ENCODE measurements around the gene ZFR.
A peak's percentile ranks its signal among the peaks of the same experiment; 100 is the strongest.
"Not testable (repeated sequence)": the region's sequence is repeated elsewhere in the genome, so short reads cannot be mapped to it uniquely, and the experiment has no call there.

Gene ZFR

GRCh38 chr5:32450952-32451351 lies 6.4 kb upstream of the ZFR start:
- no peak for DNase-seq

- no peak for DNase-seq
These were observed 4.7 kb upstream of the ZFR start for GRCh38 chr5:32449262-32449661.

GRCh38 chr5:32446630-32447029 lies 2.1 kb upstream of the ZFR start:
- DNase-seq, result no peak

DNA sequence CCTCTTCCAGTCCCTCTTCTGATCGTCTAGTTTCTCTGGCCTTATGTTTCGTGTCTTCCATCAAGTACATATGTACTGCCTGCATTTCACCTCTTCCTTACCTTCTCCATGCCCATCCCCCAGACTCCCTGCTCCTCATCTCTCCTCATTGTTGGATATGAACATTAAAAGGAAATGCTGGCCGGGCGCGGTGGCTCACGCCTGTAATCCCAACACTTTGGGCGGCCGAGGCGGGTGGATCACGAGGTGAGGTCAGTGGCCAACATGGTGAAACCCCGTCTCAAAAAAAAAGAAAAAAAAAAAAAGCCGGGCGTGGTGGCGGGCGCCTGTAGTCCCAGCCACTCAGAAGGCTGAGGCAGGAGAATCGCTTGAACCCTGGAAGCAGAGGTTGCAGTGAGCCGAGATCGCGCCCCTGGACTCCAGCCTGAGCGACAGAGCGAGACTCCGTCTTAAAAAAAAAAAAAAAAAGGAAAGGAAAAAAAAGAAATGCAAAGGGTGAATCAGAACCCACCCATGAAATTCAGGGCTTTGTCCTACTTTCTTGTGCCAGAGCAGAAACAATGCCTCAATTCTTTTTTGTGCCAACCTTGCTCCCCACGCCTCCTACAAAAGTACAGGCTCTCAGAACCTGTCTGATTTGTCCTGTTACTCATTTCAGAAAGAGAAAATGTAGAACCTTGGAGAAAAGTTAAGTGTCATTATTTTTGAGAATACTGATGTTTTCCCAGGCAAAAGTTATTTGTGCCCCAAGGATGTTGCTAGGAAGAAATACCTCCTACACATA lies 1.5 kb upstream of the ZFR start:
- no peak for DNase-seq

DNA sequence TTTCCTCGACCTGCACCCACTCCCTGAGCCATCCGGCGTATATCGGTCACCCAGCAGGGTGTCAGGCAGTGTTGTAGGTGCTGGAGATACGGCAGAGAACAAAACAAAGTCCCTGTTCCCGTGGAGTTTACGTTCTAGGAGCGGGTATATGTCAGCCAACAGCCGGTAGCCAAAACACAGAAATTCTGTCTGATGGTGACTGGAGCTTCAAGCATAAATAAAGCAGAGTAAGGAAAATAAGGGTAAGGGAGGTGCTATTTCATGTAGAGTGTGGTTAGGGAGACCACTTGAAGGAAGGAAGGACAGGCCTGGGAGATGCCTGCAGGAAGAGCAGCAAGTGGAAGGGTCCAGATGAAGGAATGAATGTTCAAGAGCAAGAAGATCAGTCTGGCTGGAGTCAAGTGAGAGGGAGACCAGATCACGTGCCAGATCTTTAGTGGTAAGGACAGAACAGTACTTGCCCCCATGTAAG lies 783 bp upstream of the ZFR start:
- DNase-seq, result no peak

DNA sequence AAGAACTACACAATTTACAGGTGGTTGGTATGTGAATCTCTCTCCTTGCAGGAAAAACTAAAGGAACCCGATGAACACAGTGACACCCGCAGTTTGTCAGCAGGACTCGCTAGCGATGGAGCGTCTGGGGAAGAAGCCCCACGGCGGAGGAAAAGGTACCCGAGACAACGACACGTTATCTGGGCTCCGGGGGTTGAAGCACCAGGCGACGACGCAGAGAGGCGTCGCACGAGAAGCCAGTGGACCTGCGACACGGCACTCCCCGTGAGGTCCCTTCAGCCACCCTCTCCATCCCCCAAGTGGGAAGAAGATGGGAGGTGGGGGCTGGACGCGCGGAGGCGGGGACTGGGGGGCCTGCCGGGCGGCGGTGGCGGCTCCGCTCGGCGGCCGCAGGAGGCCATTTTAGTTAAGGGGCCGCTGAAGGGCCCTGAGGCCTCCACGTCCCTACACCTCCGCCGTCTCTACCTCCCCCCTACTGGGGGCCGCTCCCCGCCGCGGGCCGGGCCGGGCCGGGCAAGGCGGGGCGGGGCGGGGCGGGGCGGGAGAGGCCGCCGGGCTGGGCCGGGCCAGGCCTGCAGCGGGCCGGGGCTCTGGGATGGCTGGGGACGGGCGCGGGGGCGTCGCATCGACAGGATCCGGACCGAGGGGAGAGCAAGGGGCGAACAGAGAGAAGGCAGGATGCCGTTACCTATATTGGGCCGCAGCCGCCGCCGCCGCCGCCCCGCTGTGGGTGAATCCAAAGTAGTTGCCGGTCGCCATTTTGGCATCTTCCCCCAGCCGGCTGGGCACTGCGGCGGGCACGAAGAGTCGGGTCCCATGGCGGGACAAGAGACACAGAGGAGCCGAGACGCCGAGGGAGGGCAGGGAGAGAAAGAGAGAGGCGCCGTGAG lies 754 bp downstream of the ZFR start:
- DNase-seq, result peak; percentile 44 to 50

DNA sequence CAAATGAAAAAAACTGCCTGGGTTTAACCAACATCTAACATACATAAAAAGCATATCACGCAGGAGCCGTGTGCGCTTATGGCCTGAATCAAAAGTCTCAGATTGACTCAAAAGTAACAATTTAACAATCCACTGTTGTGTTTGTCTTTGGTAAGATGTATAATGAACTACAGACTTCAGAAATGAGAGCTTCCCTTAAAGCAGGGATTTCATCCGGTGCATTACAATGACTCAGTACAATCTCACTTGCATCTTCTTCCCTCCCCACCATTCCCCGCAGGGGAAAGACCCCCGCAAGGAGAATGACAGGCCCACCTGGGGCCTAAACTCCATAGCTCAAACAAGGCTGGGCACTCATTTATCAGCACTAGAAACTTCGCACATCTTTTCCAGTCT lies 1.4 kb downstream of the ZFR start:
- DNase-seq, result peak; percentile 21 to 23

GRCh38 chr5:32439086-32439642 lies 5.4 kb downstream of the ZFR start:
- no peak for DNase-seq

DNA sequence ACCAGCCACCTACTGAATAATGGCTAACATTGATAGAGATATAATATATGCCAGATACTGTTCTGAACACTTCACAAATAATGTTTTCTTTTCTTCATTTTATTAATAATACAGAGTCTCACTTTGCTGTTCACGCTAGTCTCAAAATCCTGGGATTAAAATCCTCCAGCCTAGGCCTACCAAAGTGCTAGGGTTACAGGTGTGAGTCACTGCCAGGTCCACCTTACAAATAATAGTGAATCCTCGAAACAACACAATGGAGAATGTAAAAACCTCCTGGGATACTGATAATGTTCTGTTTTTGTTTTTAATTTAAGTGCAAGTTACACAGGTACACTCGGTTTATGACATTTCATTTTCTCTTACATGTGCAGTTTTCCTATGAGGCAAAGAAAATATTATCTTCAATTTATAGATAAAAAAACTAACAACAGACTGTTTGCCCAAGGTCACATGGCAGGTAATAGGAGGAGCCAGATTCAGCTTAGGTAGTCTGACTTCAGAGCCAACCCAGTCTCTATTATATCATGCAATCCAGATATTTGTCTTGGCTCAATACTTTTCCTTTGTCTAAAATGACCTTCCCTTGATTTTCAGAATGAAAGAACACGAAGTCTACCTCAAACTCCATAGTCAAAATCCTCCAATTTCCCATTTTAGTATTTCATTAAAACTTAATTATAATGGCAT lies 7.8 kb downstream of the ZFR start:
- no peak for DNase-seq

DNA sequence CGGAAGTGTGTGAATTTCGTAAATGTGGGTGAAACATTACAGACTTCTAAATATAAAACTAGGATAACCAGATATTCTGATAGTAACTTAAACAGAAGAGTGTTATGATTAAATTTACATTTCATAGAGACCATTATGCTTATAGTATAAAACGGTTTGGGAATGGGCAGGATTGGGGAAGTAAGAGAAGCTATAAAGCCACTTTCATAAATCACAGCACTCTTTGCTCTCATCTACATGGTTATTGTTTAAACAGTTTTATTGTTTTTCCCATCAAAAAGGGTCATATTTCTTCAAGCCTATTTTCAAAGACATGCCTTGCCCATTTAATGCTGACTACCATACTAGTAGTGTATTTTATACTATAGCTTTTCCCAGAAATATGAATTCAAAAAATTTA lies 9.2 kb downstream of the ZFR start:
- no peak for DNase-seq

DNA sequence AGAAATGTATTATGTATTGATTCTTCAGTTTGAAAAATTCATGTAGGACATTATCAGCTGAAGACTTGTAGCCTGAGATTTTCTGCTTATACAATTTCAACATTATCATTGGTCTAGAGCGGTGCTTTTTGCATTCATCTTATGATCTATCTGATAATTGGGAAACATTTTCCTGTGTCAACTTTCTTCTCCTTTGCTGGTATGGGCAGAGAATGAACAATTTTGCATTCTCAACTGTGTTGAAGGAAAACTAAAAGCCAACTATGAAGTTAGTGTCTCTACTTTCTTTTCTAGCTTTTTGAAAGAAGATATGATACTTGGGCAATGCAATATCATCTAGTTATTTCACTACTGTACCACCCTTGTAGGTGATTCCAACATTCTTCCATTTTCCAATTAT lies 10.3 kb downstream of the ZFR start:
- DNase-seq, result no peak

DNA sequence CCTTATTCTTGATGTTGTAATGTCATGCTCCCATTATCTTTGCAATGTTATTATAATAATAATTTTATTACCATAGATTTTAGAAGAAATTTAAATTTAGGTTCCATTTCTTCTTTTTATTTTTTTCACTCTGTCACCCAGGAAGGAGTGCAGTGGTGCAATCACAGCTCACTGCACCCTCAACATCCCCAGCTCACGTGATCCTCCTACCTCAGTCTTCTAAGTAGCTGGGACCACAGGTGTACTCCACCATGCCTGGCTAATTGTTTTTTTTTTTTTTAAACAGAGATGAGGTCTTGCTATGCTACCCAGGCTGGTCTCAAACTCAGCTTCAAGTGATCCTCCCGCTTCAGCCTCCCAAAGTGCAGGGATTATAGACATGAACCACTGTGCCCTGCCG lies 11.9 kb downstream of the ZFR start:
- DNase-seq, result no peak

- DNase-seq, result not testable (repeated sequence)
These were observed 13.7 kb downstream of the ZFR start for GRCh38 chr5:32430825-32431224.

DNA sequence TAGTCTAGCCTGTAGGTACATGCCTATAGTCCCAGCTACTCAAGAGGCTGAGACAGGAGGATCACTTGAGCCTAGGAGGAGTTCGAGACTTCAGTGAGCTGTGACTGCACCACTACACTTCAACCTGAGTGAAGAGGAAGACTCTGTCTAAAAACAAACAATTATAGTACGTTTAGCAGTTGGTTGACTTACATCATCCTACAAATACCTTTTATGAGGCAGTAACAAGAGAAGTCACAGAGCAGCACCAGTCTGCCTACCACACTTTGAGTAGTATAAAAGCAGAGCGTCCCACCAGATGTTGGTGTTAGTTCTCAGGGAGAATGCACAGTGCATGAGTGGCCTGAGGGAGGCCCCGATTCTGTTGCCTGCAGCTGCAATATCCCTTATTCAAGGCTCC lies 16.1 kb downstream of the ZFR start:
- DNase-seq, result no peak

- no peak for DNase-seq
These were observed 17.9 kb downstream of the ZFR start for GRCh38 chr5:32426440-32427151.

DNA sequence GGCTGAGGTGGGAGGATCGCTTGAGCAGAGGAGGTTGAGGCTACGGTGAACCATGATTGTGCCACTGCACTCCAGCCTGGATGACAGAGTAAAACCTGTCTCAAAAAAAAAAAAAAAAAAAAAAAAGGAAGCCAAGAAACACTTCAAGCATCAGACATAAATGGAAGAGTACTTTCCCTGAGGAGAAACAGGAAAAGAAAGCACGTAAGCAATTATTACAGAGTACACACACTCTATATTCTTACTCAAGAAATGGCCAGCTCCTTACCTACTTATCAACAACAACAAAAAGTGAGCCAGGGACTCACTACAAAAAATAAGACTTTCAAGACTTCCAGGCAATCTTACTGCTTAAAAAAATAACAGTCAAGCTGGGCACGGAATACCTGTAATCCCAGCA lies 21.8 kb downstream of the ZFR start:
- no peak for DNase-seq

GRCh38 chr5:32421075-32421474 lies 23.5 kb downstream of the ZFR start:
- DNase-seq, result no peak

GRCh38 chr5:32420506-32420905 lies 24.0 kb downstream of the ZFR start:
- DNase-seq, result no peak

GRCh38 chr5:32419791-32420190 lies 24.7 kb downstream of the ZFR start:
- no peak for DNase-seq

GRCh38 chr5:32413466-32414263 lies 30.9 kb downstream of the ZFR start:
- DNase-seq, result no peak

GRCh38 chr5:32410630-32411029 lies 33.9 kb downstream of the ZFR start:
- DNase-seq, result no peak

DNA sequence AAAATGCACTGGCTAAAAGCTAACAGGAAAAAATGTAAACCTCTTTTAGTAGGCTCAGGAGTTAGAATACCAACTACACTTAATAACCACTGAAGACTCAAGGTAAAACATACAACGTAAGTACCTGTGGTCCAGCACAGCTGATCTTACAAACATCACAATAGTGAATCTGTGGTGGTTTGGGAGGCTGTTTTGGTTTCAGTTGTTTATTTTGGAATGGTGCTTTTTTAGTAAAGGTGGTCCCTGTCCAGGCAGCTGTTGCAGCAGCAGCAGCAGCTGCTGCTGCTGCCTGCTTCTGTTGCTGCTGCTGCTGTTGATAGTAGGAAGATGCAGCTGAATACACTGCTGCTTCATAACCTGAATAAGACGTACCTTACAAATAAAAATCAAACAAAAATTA lies 37.9 kb downstream of the ZFR start:
- DNase-seq, result no peak
